SK-N-SH (cell line): ENCODE results near the gene HRH3. TPM values are rescaled to one million over a fixed set of nuclear protein-coding genes. Genes with fewer than 3 reads are reported as not detected.

ENCODE experiments used
- CTCF ChIA-PET: fragments of 300-600, 350-600 bp; formaldehyde crosslinking; extraction: SDS; loops from one replicate; lab custom pipeline; 2021; lab: Yijun Ruan, JAX
- POLR2A ChIA-PET: fragments of 350-600 bp; sonication (Branson Sonifier 250); formaldehyde crosslinking; extraction: SDS; loops from one replicate; lab custom pipeline; 2020; ENCODE audit warnings: antibody characterized with exemption, inconsistent platforms; lab: Yijun Ruan, JAX
- DNase-seq: peaks from one replicate; pipeline ENCODE4 v3.0.0; 2012
- H2AFZ ChIP-seq: fragments of 200-600 bp; sonication (generic); 2 replicates; pipeline ENCODE4 v1.8.1; 2016; ENCODE audit warnings: antibody characterized with exemption, mild to moderate bottlenecking, low read depth
- H3F3A ChIP-seq: fragments of 200-600 bp; sonication (generic); replicated peaks from 2 replicates; pipeline ENCODE3; 2016; ENCODE audit warnings: antibody characterized with exemption, mild to moderate bottlenecking; ENCODE audit not compliant: insufficient read depth
- H3K27ac ChIP-seq, 2 experiments: fragments of 200-500 bp in 1 of 2; fragments of 200-600 bp in 1 of 2; sonication (Bioruptor generic) in 1 of 2; sonication (generic), shearing (Covaris generic) in 1 of 2; 2 replicates each; pipeline versions ENCODE4 v1.5.1 to v1.6.1; 2014 to 2016; ENCODE audit warnings: low read depth in 2 of 2, inconsistent platforms in 1 of 2, low read length in 1 of 2, mild to moderate bottlenecking in 1 of 2, mixed read lengths in 1 of 2
- H3K27me3 ChIP-seq: fragments of 200-600 bp; sonication (generic), shearing (Covaris generic); 2 replicates; pipeline ENCODE4 v1.6.1; 2016; ENCODE audit warnings: mixed run types; ENCODE audit not compliant: insufficient read depth
- H3K36me3 ChIP-seq, 2 experiments: fragments of 200-500 bp in 1 of 2; fragments of 200-600 bp in 1 of 2; sonication (Bioruptor generic) in 1 of 2; sonication (generic) in 1 of 2; replicated peaks in 1 of 2; 2 replicates each; pipeline versions ENCODE3 to v1.5.1; 2014 to 2016; ENCODE audit warnings: low read length in 1 of 2, mild to moderate bottlenecking in 1 of 2; ENCODE audit not compliant: insufficient read depth in 2 of 2, control insufficient read depth in 1 of 2
- H3K4me1 ChIP-seq, 2 experiments: fragments of 200-500 bp in 1 of 2; fragments of 200-600 bp in 1 of 2; sonication (Bioruptor generic) in 1 of 2; sonication (generic), shearing (Covaris generic) in 1 of 2; 2 replicates each; pipeline versions ENCODE4 v1.5.1 to v1.6.1; 2014 to 2016; ENCODE audit warnings: low read depth in 1 of 2, low read length in 1 of 2, mixed run types in 1 of 2; ENCODE audit not compliant: insufficient read depth in 2 of 2, control insufficient read depth in 1 of 2
- H3K4me2 ChIP-seq: fragments of 200-600 bp; sonication (generic), shearing (Covaris generic); 2 replicates; pipeline ENCODE4 v1.6.1; 2017; ENCODE audit warnings: mixed run types
- H3K4me3 ChIP-seq, 2 experiments: fragments of 200-500 bp in 1 of 2; fragments of 200-600 bp in 1 of 2; sonication (Bioruptor generic) in 1 of 2; sonication (generic), shearing (Covaris generic) in 1 of 2; 2 replicates each; pipeline versions ENCODE4 v1.5.1 to v1.8.1; 2014 to 2016; ENCODE audit warnings: low read depth in 2 of 2, inconsistent platforms in 1 of 2, low read length in 1 of 2, mild to moderate bottlenecking in 1 of 2, mixed read lengths in 1 of 2, moderate library complexity in 1 of 2
- H3K79me2 ChIP-seq: fragments of 200-600 bp; sonication (generic); 2 replicates; pipeline ENCODE4 v1.8.1; 2017; ENCODE audit warnings: mild to moderate bottlenecking; ENCODE audit not compliant: insufficient read depth
- H3K9ac ChIP-seq: fragments of 200-600 bp; sonication (generic); 2 replicates; pipeline ENCODE4 v1.6.1; 2017; ENCODE audit warnings: mixed run types
- H3K9me2 ChIP-seq: fragments of 200-600 bp; sonication (generic); 2 replicates; pipeline ENCODE4 v1.6.1; 2017; ENCODE audit warnings: mixed run types
- H3K9me3 ChIP-seq: fragments of 200-600 bp; sonication (generic); 2 replicates; pipeline ENCODE4 v1.6.1; 2017; ENCODE audit warnings: mixed run types, mild to moderate bottlenecking, moderate library complexity
- H4K20me1 ChIP-seq: fragments of 200-600 bp; sonication (generic); 2 replicates; pipeline ENCODE4 v1.6.1; 2017; ENCODE audit warnings: mild to moderate bottlenecking, mixed run types; ENCODE audit not compliant: insufficient read depth
- CHD2 ChIP-seq: fragments of 150-350 bp; IDR thresholded peaks from 2 replicates; pipeline ENCODE4 v1.6.1; 2018; ENCODE audit warnings: low read length; ENCODE audit not compliant: partially characterized antibody
- ELF1 ChIP-seq: IDR thresholded peaks from 2 replicates; pipeline ENCODE4 v1.4.0; 2012
- EP300 ChIP-seq, 2 experiments: IDR thresholded peaks; 2 replicates each; pipeline versions ENCODE4 v1.4.0 to v1.6.1; 2012; ENCODE audit warnings: borderline replicate concordance in 1 of 2, low read depth in 1 of 2, low read length in 1 of 2
- FOSL2 ChIP-seq: IDR thresholded peaks from 2 replicates; pipeline ENCODE4 v1.4.0; 2012; ENCODE audit warnings: low read depth, mild to moderate bottlenecking, moderate library complexity, borderline replicate concordance
- FOXM1 ChIP-seq: IDR thresholded peaks from 2 replicates; pipeline ENCODE4 v1.4.0; 2012; ENCODE audit warnings: low read depth, mild to moderate bottlenecking
- GABPA ChIP-seq: IDR thresholded peaks from 2 replicates; pipeline ENCODE4 v1.4.0; 2012; ENCODE audit warnings: low read depth, mild to moderate bottlenecking
- JUND ChIP-seq: IDR thresholded peaks from 2 replicates; pipeline ENCODE4 v1.4.0; 2012
- MEF2A ChIP-seq: IDR thresholded peaks from 2 replicates; pipeline ENCODE4 v1.4.0; 2012; ENCODE audit warnings: low read depth, borderline replicate concordance
- POLR2AphosphoS5 ChIP-seq: IDR thresholded peaks from 2 replicates; pipeline ENCODE4 v1.6.1; 2012; ENCODE audit warnings: low read depth, low read length
- RAD21 ChIP-seq: IDR thresholded peaks from 2 replicates; pipeline ENCODE4 v1.6.1; 2012; ENCODE audit warnings: mild to moderate bottlenecking, low read length
- REST ChIP-seq: IDR thresholded peaks from 2 replicates; pipeline ENCODE4 v1.6.1; 2012; ENCODE audit warnings: mild to moderate bottlenecking, low read depth, low read length, moderate library complexity
- RFX5 ChIP-seq: IDR thresholded peaks from 2 replicates; pipeline ENCODE4 v1.6.1; 2012; ENCODE audit warnings: mild to moderate bottlenecking, improper control_type of control experiment, low read length
- TAF1 ChIP-seq: IDR thresholded peaks from 2 replicates; pipeline ENCODE4 v1.6.1; 2012; ENCODE audit warnings: low read depth, mild to moderate bottlenecking, low read length, moderate library complexity, borderline replicate concordance
- TCF12 ChIP-seq: IDR thresholded peaks from 2 replicates; pipeline ENCODE4 v1.4.0; 2012
- USF1 ChIP-seq: IDR thresholded peaks from 2 replicates; pipeline ENCODE4 v1.4.0; 2012; ENCODE audit warnings: low read depth, borderline replicate concordance
- YY1 ChIP-seq: IDR thresholded peaks from 2 replicates; pipeline ENCODE4 v1.4.0; 2012; ENCODE audit warnings: low read depth, mild to moderate bottlenecking
- ZBTB33 ChIP-seq: IDR thresholded peaks from 2 replicates; pipeline ENCODE4 v1.4.0; 2012; ENCODE audit warnings: low read depth, borderline replicate concordance
- WGBS: methylation state at CpG from one replicate; pipeline ENCODE4 v1.1.6; 2017; ENCODE audit warnings: low lambda C conversion rate; 5-methylcytosine and 5-hydroxymethylcytosine counted together
- polyA plus RNA-seq, 3 experiments: library from polyadenylated mRNA; depleted of rRNA; stranded (reverse); fragments of >200 nt; gene quantifications; 2 replicates each; pipeline ENCODE4 v1.2.3, GENCODE V29; 2012

Gene HRH3
- polyA plus RNA-seq, 1 of the 3 experiments (the other 2 are of a cell fraction) = 0.02 TPM

GRCh38 chr20:62208061-62208794 is 11.8 kb downstream of the HRH3 start:
- Histone ChIP-seq H3K79me2 (no peaks in the 10 kb centered on the region), H3K27ac (no peak overlapping the region), H3K9me2 (no peaks in the 10 kb centered on the region), H2AFZ (no peak overlapping the region), H3F3A (no peaks in the 10 kb centered on the region), H3K4me3 (no peak overlapping the region), H3K4me1 (peaks cover 0 to 7% of the 10 kb centered on the region in 2 experiments; a peak in 1 of 4 replicates), H3K36me3 (peaks cover 0 to 3% of the 10 kb centered on the region in 2 experiments), H4K20me1 (no peaks in the 10 kb centered on the region), H3K9me3 (no peaks in the 10 kb centered on the region), H3K27me3 (no peaks in the 10 kb centered on the region), H3K4me2 (no peak overlapping the region), H3K9ac (no peak overlapping the region)
- CTCF ChIA-PET = interaction anchor here (1.3 kb wide), 1 partner anchor 174 kb away, joined by 3 read pairs; no protein-coding TSS in a partner anchor
- 85% methylated on average over 17 of the region's 19 CpGs for WGBS
- POLR2A ChIA-PET = no interaction called here
- DNase-seq = no peak
- TF ChIP-seq POLR2AphosphoS5 = no peak
- no peak for TF ChIP-seq TAF1

- Histone ChIP-seq H3K4me1 (peaks cover 0 to 7% of the 10 kb centered on the region in 2 experiments; a peak in 2 of 4 replicates), H3F3A (no peaks in the 10 kb centered on the region), H3K79me2 (no peaks in the 10 kb centered on the region), H3K4me3 (no peak overlapping the region), H3K36me3 (peaks cover 0 to 11% of the 10 kb centered on the region in 2 experiments), H3K9me3 (no peaks in the 10 kb centered on the region), H3K4me2 (no peak overlapping the region), H3K9ac (no peak overlapping the region), H3K27me3 (no peaks in the 10 kb centered on the region), H2AFZ (no peak overlapping the region), H4K20me1 (no peaks in the 10 kb centered on the region), H3K9me2 (no peaks in the 10 kb centered on the region), H3K27ac (no peak overlapping the region)
- POLR2A ChIA-PET = no interaction called here
- 87% methylated on average over 16 of the region's 17 CpGs for WGBS
- DNase-seq = no peak
- TF ChIP-seq JUND (no peak), FOXM1 (no peak), YY1 (no peak), ZBTB33 (no peak), REST (no peak), USF1 (no peak), MEF2A (no peak), TCF12 (no peak), RAD21 (no peak), EP300 (IDR thresholded peaks at IDR 0.05; ENCODE audit: borderline replicate concordance in 1 of 2, low read depth in 1 of 2, low read length in 1 of 2) (no peak), GABPA (no peak), CHD2 (no peak), ELF1 (no peak), FOSL2 (no peak), RFX5 (no peak)
- CTCF ChIA-PET = interaction anchor here (0.7 kb wide), 1 partner anchor 585 kb away, joined by 3 read pairs; no protein-coding TSS in a partner anchor
Observed at GRCh38 chr20:62206388-62206775, 13.7 kb downstream of the HRH3 start.
